Measurements from ENCODE around the gene CERT1. TPM values are rescaled to one million over a fixed set of nuclear protein-coding genes. Genes with fewer than 3 reads are reported as not detected.

The CERT1 gene
- total and polyA plus RNA-seq, 9 of the 15 experiments (the other 6 are each of a cell fraction or from before 2014, with no cell fraction given) = 3.4 to 24.7 (median 9.8) TPM

DNA sequence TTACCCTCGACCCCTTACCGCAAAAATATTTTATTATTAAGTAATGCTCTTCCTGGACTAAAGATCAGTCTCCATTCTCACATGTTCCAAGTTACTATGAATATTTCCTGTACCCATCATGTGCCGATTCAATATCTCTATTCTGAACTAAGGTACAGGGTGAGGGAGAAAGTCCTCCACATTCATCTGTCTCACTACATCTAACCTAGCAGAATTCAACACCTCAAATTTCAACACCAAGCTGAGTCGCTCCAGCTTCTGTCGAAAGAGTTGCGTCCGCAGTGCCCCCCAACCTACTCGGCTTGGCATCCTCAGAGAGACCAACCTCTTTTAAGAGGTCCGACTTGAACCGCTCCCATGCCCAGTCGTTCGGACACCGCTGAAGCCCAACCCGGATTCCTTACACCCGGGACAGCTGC is 1.0 kb downstream of the CERT1 start:
- BruUV-seq (replicated peaks) = no TSS peak
- in situ Hi-C loops (cut with MboI) = no loop called here
- Histone ChIP-seq H3K27ac (ENCODE audit: extremely low read depth, low read depth, low read length) (peak overlapping the region; percentile 80), H3K9me1 (ENCODE audit: control insufficient read depth, insufficient read depth, low read length) (no peaks in the 10 kb centered on the region), H2AFZ (ENCODE audit: low read depth, low read length) (peak overlapping the region; percentile 82), H3K79me2 (ENCODE audit: control insufficient read depth, insufficient read depth, low read length) (peaks cover 93% of the 10 kb centered on the region), H3K36me3 (ENCODE audit: control insufficient read depth, insufficient read depth, low read length) (peaks cover 3% of the 10 kb centered on the region; the same call in 2 of the 3 replicates), H3K9me3 (replicated peaks; ENCODE audit: control insufficient read depth, insufficient read depth, low read depth, low read length) (no peaks in the 10 kb centered on the region), H3K9ac (ENCODE audit: insufficient read depth in 1 of 2, low read depth in 2 of 2, low read length in 2 of 2) (peak overlapping the region; percentile 80 to 96), H3K27me3 (ENCODE audit: control insufficient read depth in 2 of 2, insufficient read depth in 2 of 2, low read length in 2 of 2) (no peaks in the 10 kb centered on the region), H3K4me3 (peak overlapping the region; percentile 89), H3K4me1 (replicated peaks in 1 of 2; ENCODE audit: control insufficient read depth in 2 of 2, insufficient read depth in 2 of 2, low read length in 2 of 2) (peaks cover 2 to 8% of the 10 kb centered on the region in 2 experiments; a peak in 2 of 5 replicates), H4K20me1 (replicated peaks; ENCODE audit: control insufficient read depth, insufficient read depth, low read length) (0 out of 2 replicates have a peak, but pooled peaks cover 5% of the 10 kb centered on the region), H3K4me2 (ENCODE audit: insufficient read depth, low read length) (peak overlapping the region; percentile 88)
- DNase-seq (ENCODE audit: extremely low read depth in 1 of 4, low spot score in 3 of 4) = peak in 1 of 4 experiments; percentile 50
- 0% methylated on average over 15 of the region's 15 CpGs for WGBS (ENCODE audit: insufficient coverage, low coverage, missing lambda C conversion rate)
- ChIA-PET CTCF (ENCODE audit: low intra/inter-chr PET ratio) (interaction anchor here (1.4 kb wide), 1 partner anchor 170 kb away, joined by 5 read pairs; no protein-coding TSS in a partner anchor), POLR2A (interaction anchor here (0.6 to 0.8 kb wide), 2 partner anchors 12 to 15 kb away, joined by 4 read pairs; no protein-coding TSS in a partner anchor)
- FAIRE-seq = no peak
- intact Hi-C loops (cut with micrococcal nuclease) = loop anchor here (5.0 kb wide), 3 partner anchors 57 to 157 kb away; no protein-coding TSS in a partner anchor
- ATAC-seq = peak; percentile 29
- TF ChIP-seq MTA3 (IDR thresholded peaks at IDR 0.05; ENCODE audit: borderline replicate concordance) (peak; percentile 22; the same call in 1 of the 2 replicates), CTBP1 (IDR thresholded peaks at IDR 0.05; ENCODE audit: borderline replicate concordance) (0 out of 2 replicates have a peak, but pooled peaks have one; percentile 9)
- TF ChIP-seq, protein P1, sequence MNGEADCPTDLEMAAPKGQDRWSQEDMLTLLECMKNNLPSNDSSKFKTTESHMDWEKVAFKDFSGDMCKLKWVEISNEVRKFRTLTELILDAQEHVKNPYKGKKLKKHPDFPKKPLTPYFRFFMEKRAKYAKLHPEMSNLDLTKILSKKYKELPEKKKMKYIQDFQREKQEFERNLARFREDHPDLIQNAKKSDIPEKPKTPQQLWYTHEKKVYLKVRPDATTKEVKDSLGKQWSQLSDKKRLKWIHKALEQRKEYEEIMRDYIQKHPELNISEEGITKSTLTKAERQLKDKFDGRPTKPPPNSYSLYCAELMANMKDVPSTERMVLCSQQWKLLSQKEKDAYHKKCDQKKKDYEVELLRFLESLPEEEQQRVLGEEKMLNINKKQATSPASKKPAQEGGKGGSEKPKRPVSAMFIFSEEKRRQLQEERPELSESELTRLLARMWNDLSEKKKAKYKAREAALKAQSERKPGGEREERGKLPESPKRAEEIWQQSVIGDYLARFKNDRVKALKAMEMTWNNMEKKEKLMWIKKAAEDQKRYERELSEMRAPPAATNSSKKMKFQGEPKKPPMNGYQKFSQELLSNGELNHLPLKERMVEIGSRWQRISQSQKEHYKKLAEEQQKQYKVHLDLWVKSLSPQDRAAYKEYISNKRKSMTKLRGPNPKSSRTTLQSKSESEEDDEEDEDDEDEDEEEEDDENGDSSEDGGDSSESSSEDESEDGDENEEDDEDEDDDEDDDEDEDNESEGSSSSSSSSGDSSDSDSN (IDR thresholded peaks at IDR 0.05; ENCODE audit: borderline replicate concordance in 1 of 2, low read depth in 2 of 2, low read length in 2 of 2) = peak in 1 of 2 experiments; percentile 11; a peak in 2 of 4 replicates
- TF ChIP-seq, protein P2, sequence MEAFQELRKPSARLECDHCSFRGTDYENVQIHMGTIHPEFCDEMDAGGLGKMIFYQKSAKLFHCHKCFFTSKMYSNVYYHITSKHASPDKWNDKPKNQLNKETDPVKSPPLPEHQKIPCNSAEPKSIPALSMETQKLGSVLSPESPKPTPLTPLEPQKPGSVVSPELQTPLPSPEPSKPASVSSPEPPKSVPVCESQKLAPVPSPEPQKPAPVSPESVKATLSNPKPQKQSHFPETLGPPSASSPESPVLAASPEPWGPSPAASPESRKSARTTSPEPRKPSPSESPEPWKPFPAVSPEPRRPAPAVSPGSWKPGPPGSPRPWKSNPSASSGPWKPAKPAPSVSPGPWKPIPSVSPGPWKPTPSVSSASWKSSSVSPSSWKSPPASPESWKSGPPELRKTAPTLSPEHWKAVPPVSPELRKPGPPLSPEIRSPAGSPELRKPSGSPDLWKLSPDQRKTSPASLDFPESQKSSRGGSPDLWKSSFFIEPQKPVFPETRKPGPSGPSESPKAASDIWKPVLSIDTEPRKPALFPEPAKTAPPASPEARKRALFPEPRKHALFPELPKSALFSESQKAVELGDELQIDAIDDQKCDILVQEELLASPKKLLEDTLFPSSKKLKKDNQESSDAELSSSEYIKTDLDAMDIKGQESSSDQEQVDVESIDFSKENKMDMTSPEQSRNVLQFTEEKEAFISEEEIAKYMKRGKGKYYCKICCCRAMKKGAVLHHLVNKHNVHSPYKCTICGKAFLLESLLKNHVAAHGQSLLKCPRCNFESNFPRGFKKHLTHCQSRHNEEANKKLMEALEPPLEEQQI (IDR thresholded peaks at IDR 0.05) = no peak
- TF ChIP-seq, protein P3, sequence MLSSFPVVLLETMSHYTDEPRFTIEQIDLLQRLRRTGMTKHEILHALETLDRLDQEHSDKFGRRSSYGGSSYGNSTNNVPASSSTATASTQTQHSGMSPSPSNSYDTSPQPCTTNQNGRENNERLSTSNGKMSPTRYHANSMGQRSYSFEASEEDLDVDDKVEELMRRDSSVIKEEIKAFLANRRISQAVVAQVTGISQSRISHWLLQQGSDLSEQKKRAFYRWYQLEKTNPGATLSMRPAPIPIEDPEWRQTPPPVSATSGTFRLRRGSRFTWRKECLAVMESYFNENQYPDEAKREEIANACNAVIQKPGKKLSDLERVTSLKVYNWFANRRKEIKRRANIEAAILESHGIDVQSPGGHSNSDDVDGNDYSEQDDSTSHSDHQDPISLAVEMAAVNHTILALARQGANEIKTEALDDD (IDR thresholded peaks at IDR 0.05) = peak; percentile 21; the same call in 1 of the 2 replicates
- TF ChIP-seq, protein P4, sequence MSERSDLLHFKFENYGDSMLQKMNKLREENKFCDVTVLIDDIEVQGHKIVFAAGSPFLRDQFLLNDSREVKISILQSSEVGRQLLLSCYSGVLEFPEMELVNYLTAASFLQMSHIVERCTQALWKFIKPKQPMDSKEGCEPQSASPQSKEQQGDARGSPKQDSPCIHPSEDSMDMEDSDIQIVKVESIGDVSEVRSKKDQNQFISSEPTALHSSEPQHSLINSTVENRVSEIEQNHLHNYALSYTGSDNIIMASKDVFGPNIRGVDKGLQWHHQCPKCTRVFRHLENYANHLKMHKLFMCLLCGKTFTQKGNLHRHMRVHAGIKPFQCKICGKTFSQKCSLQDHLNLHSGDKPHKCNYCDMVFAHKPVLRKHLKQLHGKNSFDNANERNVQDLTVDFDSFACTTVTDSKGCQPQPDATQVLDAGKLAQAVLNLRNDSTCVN (CRISPR knock-in tag; IDR thresholded peaks at IDR 0.05) = no peak
- TF ChIP-seq, protein P5, sequence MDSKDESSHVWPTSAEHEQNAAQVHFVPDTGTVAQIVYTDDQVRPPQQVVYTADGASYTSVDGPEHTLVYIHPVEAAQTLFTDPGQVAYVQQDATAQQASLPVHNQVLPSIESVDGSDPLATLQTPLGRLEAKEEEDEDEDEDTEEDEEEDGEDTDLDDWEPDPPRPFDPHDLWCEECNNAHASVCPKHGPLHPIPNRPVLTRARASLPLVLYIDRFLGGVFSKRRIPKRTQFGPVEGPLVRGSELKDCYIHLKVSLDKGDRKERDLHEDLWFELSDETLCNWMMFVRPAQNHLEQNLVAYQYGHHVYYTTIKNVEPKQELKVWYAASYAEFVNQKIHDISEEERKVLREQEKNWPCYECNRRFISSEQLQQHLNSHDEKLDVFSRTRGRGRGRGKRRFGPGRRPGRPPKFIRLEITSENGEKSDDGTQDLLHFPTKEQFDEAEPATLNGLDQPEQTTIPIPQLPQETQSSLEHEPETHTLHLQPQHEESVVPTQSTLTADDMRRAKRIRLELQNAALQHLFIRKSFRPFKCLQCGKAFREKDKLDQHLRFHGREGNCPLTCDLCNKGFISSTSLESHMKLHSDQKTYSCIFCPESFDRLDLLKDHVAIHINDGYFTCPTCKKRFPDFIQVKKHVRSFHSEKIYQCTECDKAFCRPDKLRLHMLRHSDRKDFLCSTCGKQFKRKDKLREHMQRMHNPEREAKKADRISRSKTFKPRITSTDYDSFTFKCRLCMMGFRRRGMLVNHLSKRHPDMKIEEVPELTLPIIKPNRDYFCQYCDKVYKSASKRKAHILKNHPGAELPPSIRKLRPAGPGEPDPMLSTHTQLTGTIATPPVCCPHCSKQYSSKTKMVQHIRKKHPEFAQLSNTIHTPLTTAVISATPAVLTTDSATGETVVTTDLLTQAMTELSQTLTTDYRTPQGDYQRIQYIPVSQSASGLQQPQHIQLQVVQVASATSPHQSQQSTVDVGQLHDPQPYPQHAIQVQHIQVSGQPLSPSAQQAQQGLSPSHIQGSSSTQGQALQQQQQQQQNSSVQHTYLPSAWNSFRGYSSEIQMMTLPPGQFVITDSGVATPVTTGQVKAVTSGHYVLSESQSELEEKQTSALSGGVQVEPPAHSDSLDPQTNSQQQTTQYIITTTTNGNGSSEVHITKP (IDR thresholded peaks at IDR 0.05; ENCODE audit: partially characterized antibody) = peak; percentile 56
